Measurements from ENCODE around the gene JKAMP.

DNA sequence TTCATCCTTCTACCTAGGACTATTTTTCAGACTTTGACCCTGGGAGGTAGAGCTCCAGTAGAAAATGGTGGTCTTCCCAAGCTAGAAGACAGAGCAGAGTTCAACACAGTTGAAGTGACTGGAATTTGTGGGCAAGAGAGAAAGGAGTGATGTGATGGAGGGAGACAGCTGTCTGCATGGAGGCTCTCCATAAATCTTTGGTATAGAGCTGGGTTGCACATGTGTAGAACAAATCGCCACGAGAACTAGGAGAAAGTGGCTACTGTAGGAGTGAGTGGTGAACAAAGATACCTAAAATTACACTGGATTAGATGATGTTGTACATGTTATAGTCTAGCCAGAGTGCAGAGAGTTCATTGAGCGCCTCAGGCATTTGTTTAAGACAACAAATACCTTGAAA lies 33.6 kb upstream of the JKAMP start:
- TF ChIP-seq, protein P1, sequence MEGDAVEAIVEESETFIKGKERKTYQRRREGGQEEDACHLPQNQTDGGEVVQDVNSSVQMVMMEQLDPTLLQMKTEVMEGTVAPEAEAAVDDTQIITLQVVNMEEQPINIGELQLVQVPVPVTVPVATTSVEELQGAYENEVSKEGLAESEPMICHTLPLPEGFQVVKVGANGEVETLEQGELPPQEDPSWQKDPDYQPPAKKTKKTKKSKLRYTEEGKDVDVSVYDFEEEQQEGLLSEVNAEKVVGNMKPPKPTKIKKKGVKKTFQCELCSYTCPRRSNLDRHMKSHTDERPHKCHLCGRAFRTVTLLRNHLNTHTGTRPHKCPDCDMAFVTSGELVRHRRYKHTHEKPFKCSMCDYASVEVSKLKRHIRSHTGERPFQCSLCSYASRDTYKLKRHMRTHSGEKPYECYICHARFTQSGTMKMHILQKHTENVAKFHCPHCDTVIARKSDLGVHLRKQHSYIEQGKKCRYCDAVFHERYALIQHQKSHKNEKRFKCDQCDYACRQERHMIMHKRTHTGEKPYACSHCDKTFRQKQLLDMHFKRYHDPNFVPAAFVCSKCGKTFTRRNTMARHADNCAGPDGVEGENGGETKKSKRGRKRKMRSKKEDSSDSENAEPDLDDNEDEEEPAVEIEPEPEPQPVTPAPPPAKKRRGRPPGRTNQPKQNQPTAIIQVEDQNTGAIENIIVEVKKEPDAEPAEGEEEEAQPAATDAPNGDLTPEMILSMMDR (IDR thresholded peaks at IDR 0.05) = no peak
- no peak for TF ChIP-seq POLR2A (IDR thresholded peaks at IDR 0.05)

All from uterus (tissue), 2 donors.